Loucy (cell line): ENCODE measurements around the gene ASPG.

Source experiments
- H2AFZ ChIP-seq: fragments of 200-600 bp; sonication (generic); 2 replicates; pipeline ENCODE4 v1.6.0; 2016; ENCODE audit warnings: antibody characterized with exemption, mild to moderate bottlenecking, low read length, moderate library complexity
- H3F3A ChIP-seq: fragments of 200-600 bp; 2 replicates; pipeline ENCODE4 v1.6.0; 2016; ENCODE audit warnings: antibody characterized with exemption, low read depth, mild to moderate bottlenecking
- H3K27me3 ChIP-seq: fragments of 200-600 bp; sonication (generic); 2 replicates; pipeline ENCODE4 v1.6.1; 2014; ENCODE audit warnings: low read length, mild to moderate bottlenecking; ENCODE audit not compliant: insufficient read depth, poor library complexity, severe bottlenecking
- H3K36me3 ChIP-seq: fragments of 200-600 bp; sonication (generic); 2 replicates; pipeline ENCODE4 v1.6.1; 2016; ENCODE audit warnings: low read length; ENCODE audit not compliant: insufficient read depth
- H3K4me1 ChIP-seq: fragments of 200-600 bp; sonication (generic); 2 replicates; pipeline ENCODE4 v1.5.1; 2014; ENCODE audit warnings: low read length, mild to moderate bottlenecking; ENCODE audit not compliant: insufficient read depth, poor library complexity, severe bottlenecking
- H3K4me2 ChIP-seq: fragments of 200-600 bp; sonication (generic); 2 replicates; pipeline ENCODE4 v1.6.0; 2014; ENCODE audit warnings: antibody characterized with exemption, low read length, low read depth, mild to moderate bottlenecking; ENCODE audit not compliant: poor library complexity, severe bottlenecking
- H3K4me3 ChIP-seq: fragments of 200-600 bp; sonication (generic); 2 replicates; pipeline ENCODE4 v1.5.1; 2014; ENCODE audit warnings: low read length, mild to moderate bottlenecking, mixed read lengths; ENCODE audit not compliant: poor library complexity, severe bottlenecking
- H3K79me2 ChIP-seq: fragments of 200-600 bp; sonication (generic); 2 replicates; pipeline ENCODE4 v1.6.1; 2014; ENCODE audit warnings: low read length; ENCODE audit not compliant: insufficient read depth
- H3K9ac ChIP-seq: fragments of 200-600 bp; sonication (generic); 2 replicates; pipeline ENCODE4 v1.6.0; 2014; ENCODE audit warnings: mild to moderate bottlenecking, low read depth, low read length, moderate library complexity; ENCODE audit not compliant: poor library complexity, severe bottlenecking
- H3K9me2 ChIP-seq: fragments of 200-600 bp; sonication (generic); replicated peaks from 2 replicates; pipeline ENCODE4 v1.6.1; 2016; ENCODE audit warnings: low read depth, low read length, mixed read lengths
- H3K9me3 ChIP-seq: fragments of 200-600 bp; sonication (generic); 2 replicates; pipeline ENCODE4 v1.6.1; 2014; ENCODE audit warnings: mild to moderate bottlenecking, antibody characterized with exemption, low read length, low read depth; ENCODE audit not compliant: insufficient read depth
- H4K20me1 ChIP-seq: fragments of 200-600 bp; sonication (generic); 2 replicates; pipeline ENCODE4 v1.6.0; 2014; ENCODE audit warnings: antibody characterized with exemption, low read length, mild to moderate bottlenecking; ENCODE audit not compliant: insufficient read depth, poor library complexity, severe bottlenecking
- CTCF ChIP-seq: fragments of 200-600 bp; sonication (generic); conservative IDR thresholded peaks from 2 replicates; pipeline ENCODE4 v1.5.1; 2014; ENCODE audit warnings: mild to moderate bottlenecking, antibody characterized with exemption, low read length
- EZH2phosphoT487 ChIP-seq: fragments of 200-600 bp; IDR thresholded peaks from 2 replicates; pipeline ENCODE4 v1.6.1; 2018; ENCODE audit warnings: antibody characterized with exemption, mild to moderate bottlenecking, moderate library complexity, borderline replicate concordance

The ASPG gene

GRCh38 chr14:104072586-104072985 is 12.9 kb upstream of the ASPG start:
- no peaks in the 10 kb centered on the region for H4K20me1 ChIP-seq
- H3K4me1 ChIP-seq: no peaks in the 10 kb centered on the region
- no peaks in the 10 kb centered on the region for H3K27me3 ChIP-seq
- TF ChIP-seq CTCF: no peak
- no peak for TF ChIP-seq EZH2phosphoT487
- H3K36me3 ChIP-seq: no peaks in the 10 kb centered on the region
- no peaks in the 10 kb centered on the region for H3K9me2 ChIP-seq
- H3K9me3 ChIP-seq: peaks cover 11% of the 10 kb centered on the region; the same call in 1 of the 2 replicates
- H3K79me2 ChIP-seq: no peaks in the 10 kb centered on the region
- H3K4me3 ChIP-seq: no peak overlapping the region
- H3F3A ChIP-seq: no peaks in the 10 kb centered on the region
- no peak overlapping the region for H3K4me2 ChIP-seq
- no peak overlapping the region for H3K9ac ChIP-seq
- H2AFZ ChIP-seq: no peak overlapping the region

GRCh38 chr14:104073764-104074163 is 11.7 kb upstream of the ASPG start:
- peaks cover 6% of the 10 kb centered on the region; the same call in 1 of the 2 replicates for H3K9me3 ChIP-seq
- no peaks in the 10 kb centered on the region for H3F3A ChIP-seq
- H3K9ac ChIP-seq: no peak overlapping the region
- H3K4me2 ChIP-seq: no peak overlapping the region
- TF ChIP-seq EZH2phosphoT487: no peak
- TF ChIP-seq CTCF: no peak
- H3K4me1 ChIP-seq: no peaks in the 10 kb centered on the region
- H2AFZ ChIP-seq: no peak overlapping the region
- H3K9me2 ChIP-seq: no peaks in the 10 kb centered on the region
- no peaks in the 10 kb centered on the region for H3K79me2 ChIP-seq
- H4K20me1 ChIP-seq: no peaks in the 10 kb centered on the region
- no peaks in the 10 kb centered on the region for H3K36me3 ChIP-seq
- H3K4me3 ChIP-seq: no peak overlapping the region
- no peaks in the 10 kb centered on the region for H3K27me3 ChIP-seq

GRCh38 chr14:104075530-104076151 is 9.9 kb upstream of the ASPG start:
- Histone ChIP-seq H3K4me2 (no peak overlapping the region), H3K9me3 (peaks cover 6% of the 10 kb centered on the region; the same call in 1 of the 2 replicates), H3K9ac (no peak overlapping the region), H3K36me3 (no peaks in the 10 kb centered on the region), H2AFZ (no peak overlapping the region), H4K20me1 (no peaks in the 10 kb centered on the region), H3F3A (no peaks in the 10 kb centered on the region), H3K4me1 (no peaks in the 10 kb centered on the region), H3K9me2 (no peaks in the 10 kb centered on the region), H3K27me3 (no peaks in the 10 kb centered on the region), H3K79me2 (no peaks in the 10 kb centered on the region), H3K4me3 (no peak overlapping the region)
- TF ChIP-seq EZH2phosphoT487 (no peak), CTCF (peak; percentile 73)
